Activated CD4-positive, CD25-positive, alpha-beta regulatory T cell treated with anti-CD3 and anti-CD28 coated beads, Interleukin-2, amount 50 U/mL, for 16 hours (primary cell): ENCODE results near the gene ACCSL.

Experiments
- DNase-seq: peaks from one replicate; pipeline ENCODE4 v3.0.0-alpha.2; 2020; ENCODE audit warnings: low read depth, low spot score

The ACCSL gene

GRCh38 chr11:44018127-44018521 lies 29.7 kb upstream of the ACCSL start:
- no peak for DNase-seq

- DNase-seq: no peak
These were observed 29.0 kb upstream of the ACCSL start for GRCh38 chr11:44018829-44019228.

- DNase-seq: no peak
These were observed 22.8 kb upstream of the ACCSL start for GRCh38 chr11:44024977-44025376.

GRCh38 chr11:44025727-44026126 lies 22.1 kb upstream of the ACCSL start:
- DNase-seq: no peak

- DNase-seq: no peak
These were observed 19.4 kb upstream of the ACCSL start for GRCh38 chr11:44028401-44028800.

GRCh38 chr11:44028816-44029506 lies 18.8 kb upstream of the ACCSL start:
- DNase-seq: no peak

GRCh38 chr11:44029507-44029845 lies 18.3 kb upstream of the ACCSL start:
- DNase-seq: no peak

GRCh38 chr11:44029977-44030911 lies 17.5 kb upstream of the ACCSL start:
- DNase-seq: no peak

- DNase-seq: no peak
These were observed 16.8 kb upstream of the ACCSL start for GRCh38 chr11:44030996-44031395.

- no peak for DNase-seq
These were observed 16.2 kb upstream of the ACCSL start for GRCh38 chr11:44031549-44031948.

GRCh38 chr11:44032299-44033085 lies 15.3 kb upstream of the ACCSL start:
- no peak for DNase-seq

GRCh38 chr11:44033411-44033850 lies 14.3 kb upstream of the ACCSL start:
- DNase-seq: no peak

GRCh38 chr11:44033856-44034255 lies 13.9 kb upstream of the ACCSL start:
- DNase-seq: no peak

- no peak for DNase-seq
These were observed 13.1 kb upstream of the ACCSL start for GRCh38 chr11:44034639-44035038.

- no peak for DNase-seq
These were observed 10.7 kb upstream of the ACCSL start for GRCh38 chr11:44036811-44037657.

GRCh38 chr11:44037658-44037998 lies 10.2 kb upstream of the ACCSL start:
- DNase-seq: no peak

- no peak for DNase-seq
These were observed 4.6 kb upstream of the ACCSL start for GRCh38 chr11:44043157-44043556.

GRCh38 chr11:44046182-44046581 lies 1.6 kb upstream of the ACCSL start:
- no peak for DNase-seq

- DNase-seq: no peak
These were observed 483 bp upstream of the ACCSL start for GRCh38 chr11:44047298-44047697.

GRCh38 chr11:44049832-44050231 lies 2.1 kb downstream of the ACCSL start:
- DNase-seq: no peak

- DNase-seq: no peak
These were observed 3.4 kb downstream of the ACCSL start for GRCh38 chr11:44051171-44051570.
